Stimulated activated CD4-positive, alpha-beta T cell treated with anti-CD3 and anti-CD28 coated beads, Interleukin-4, amount 100 ng/mL, for 4 hours (primary cell): ENCODE data around the gene RPRD1B.

Experiments
- DNase-seq, 2 experiments: peaks; one replicate each; pipeline ENCODE4 v3.0.0-alpha.2; 2020

The RPRD1B gene

DNA sequence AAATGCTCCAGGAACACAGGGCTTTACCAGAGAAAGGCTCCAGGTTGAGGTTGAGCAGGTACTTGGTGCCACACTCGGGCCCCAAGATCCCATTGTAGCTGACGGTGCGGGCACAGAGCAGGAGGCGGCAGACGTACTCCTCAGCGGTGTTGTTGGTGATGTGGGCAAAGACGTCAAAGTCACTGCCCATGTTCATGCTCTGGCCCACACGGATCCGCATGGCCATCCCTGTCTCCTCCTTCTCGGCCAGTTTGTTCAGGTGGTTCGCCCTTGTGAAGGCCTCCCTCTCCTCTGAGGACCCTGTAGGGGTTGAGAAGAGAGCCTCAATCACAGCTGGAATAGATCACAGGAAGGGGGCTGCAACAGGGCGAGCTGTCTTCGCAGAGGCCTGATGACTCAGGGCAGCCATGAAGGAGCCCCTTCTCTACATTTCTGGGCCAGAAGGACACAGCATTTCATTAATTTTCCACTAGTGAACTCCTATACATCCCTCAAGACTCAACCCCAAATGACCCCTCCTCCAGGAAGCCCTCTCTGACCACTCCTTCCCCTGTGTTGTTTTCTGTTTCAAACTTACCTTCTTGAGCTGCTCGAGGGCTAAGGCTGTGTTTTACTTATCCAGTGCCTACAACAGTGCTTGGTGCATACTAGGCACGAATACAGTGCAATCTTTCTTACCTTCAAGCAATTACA, 104.7 kb downstream of the RPRD1B start:
- DNase-seq, result no peak

DNA sequence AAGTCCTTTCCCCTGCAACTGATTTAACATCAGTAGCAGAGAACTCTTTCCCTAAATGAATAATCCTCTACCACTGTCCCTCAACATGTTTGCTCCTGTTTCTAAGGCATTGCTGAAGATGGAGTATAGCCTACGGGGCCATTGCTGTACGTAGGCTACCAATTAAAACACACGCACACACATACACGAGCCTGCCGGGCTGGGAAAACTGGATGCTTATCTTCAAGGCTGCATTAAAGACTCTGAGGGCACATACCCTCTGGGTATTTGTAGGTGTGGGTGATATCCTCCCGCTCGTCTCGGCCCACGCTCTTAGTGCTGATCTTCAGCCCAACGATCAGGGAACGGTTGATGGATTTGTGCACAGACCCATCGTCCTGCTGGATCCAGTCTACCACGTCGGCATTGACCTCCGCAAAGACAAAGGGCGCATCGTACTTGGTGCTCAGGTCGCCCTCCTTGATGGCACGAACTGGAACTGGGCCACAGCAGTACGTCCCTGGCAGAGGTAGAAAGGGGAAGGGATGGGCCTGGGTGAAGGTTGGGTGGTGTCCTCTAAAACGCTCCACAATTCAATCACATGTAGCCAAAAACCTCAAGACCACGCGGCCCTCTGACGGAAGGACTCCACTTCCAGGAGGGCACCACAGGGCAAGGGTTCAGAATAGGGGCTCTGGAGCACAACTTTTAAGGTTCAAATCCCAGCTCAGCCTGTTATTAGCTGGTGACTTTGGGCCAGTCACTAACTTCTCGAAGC, 105.8 kb downstream of the RPRD1B start:
- DNase-seq, result no peak

DNA sequence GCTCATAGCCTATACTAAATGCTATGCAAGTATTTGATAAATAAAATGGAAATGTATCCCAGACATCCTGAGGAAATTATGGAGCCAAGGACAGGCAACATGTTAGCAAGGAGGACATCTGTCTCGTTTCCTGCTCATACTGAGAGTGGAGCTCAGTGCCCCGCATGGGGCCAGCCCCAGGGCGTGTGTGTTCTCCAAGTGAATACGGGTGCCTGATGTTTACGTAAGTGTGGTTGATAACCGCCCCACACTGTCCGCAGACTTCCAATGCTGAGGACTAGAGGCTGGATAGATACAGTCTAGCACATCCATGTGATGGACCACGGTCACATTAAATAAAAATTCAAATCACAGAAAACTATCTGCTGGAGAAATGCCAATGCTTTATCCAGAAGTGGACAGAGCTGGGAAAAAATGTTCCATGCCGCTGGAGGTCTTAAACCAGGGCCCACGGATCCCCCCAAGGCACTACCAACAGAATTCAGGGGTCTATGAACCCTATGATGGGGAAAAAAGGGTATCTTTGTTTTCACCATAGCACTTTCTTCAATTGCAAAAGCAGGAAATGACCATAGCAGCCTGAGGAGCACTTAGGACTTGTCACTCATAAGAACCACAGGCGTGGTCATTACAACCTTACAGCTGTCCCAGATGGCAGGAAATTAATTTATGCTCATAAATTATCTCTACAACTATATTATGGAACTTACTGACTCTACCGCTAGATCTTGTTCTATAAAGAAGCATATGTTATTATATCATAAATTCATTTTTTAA, 106.6 kb downstream of the RPRD1B start:
- no peak for DNase-seq

DNA sequence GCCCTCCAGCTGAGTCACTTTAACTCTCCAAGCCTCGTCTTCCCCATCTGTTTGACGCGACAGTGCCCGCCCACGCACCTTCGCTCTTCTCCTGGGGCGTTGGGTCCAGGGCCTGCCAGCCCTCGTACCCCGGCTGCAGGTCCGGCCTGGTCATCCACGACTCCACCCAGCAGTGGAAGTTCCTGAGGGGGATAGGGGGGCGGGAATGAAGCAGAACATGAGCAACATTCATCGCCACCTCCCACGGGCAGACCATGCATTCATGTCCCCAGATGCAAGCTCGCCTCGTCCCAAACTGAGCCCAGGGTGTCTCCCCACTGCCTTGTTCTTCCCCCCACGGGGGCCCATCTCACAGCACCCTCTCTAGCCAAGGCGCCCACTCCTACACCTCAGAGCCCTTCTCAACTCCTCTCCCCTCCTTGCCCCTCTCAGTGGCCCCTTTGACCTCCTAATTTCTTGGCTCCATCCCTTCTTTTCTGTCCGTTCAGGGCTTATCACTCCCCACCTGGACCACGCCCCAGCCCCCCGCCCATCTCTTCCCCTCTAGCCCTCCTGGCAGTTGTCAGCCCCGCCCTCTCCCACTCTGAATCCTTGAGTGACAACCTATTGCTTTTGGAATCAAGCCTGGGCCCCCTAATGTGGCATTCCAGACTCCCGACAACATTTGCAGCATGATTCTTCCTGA, 107.8 kb downstream of the RPRD1B start:
- no peak for DNase-seq
